ENCODE measurements around the gene ARHGAP42.
"Not testable (repeated sequence)": the region's sequence is repeated elsewhere in the genome, so short reads cannot be mapped to it uniquely, and the experiment has no call there.

The ARHGAP42 gene

GRCh38 chr11:100687054-100687629 is at the start of gene ARHGAP42:
Gene ARHGAP42 (plus strand): TSS chr11:100687288. CDS start chr11:100687679, 391 bp downstream.
- DNase-seq: no peak

GRCh38 chr11:100637706-100638105 is 49.4 kb upstream of the ARHGAP42 start:
- no peak for DNase-seq

GRCh38 chr11:100638648-100639047 is 48.4 kb upstream of the ARHGAP42 start:
- DNase-seq: no peak

- peak; percentile 15 for DNase-seq
These were observed 47.9 kb upstream of the ARHGAP42 start for GRCh38 chr11:100639140-100639539.

GRCh38 chr11:100640071-100640470 is 47.0 kb upstream of the ARHGAP42 start:
- DNase-seq: no peak

DNA sequence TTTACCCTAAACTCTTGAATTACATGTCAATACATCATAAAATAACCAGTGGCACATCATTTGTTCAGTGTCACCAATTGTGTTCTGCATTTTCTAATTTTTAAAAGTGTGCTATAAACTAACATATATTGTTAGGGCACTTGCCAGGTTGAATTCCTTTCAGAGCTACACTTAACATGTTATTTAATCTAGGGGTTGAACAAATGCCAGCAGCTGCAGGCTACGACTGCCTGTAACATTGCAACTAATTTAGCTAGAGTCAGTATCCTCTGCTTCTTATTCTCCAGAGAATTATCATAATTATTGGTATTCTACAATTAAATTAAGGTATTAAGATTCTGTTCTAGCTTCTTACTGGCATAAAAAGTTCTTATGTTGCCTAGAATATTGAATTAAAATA is 46.4 kb upstream of the ARHGAP42 start:
- no peak for DNase-seq

GRCh38 chr11:100641456-100641855 is 45.6 kb upstream of the ARHGAP42 start:
- DNase-seq: no peak

- no peak for DNase-seq
These were observed 40.5 kb upstream of the ARHGAP42 start for GRCh38 chr11:100646545-100646944.

DNA sequence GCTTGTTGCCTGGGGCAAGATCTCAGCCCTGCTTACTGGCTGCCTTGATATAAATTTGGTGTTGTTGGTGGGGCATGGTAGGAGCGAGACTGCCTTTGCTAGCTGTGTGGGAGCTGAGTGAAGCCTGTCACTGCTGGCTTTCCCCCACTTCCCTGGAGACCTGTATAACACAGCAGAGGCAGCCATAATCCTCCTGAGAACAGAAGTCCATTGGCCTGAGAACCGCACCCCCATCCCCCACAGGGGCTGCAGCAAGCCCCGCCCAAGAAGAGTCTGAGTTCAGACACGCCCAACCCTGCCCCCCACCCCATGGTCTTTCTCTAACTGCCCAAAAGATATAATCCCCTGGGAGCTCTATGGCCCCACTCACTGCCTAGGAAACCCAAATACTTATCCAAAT is 39.2 kb upstream of the ARHGAP42 start:
- DNase-seq: no peak

GRCh38 chr11:100663583-100663982 is 23.5 kb upstream of the ARHGAP42 start:
- no peak for DNase-seq

DNA sequence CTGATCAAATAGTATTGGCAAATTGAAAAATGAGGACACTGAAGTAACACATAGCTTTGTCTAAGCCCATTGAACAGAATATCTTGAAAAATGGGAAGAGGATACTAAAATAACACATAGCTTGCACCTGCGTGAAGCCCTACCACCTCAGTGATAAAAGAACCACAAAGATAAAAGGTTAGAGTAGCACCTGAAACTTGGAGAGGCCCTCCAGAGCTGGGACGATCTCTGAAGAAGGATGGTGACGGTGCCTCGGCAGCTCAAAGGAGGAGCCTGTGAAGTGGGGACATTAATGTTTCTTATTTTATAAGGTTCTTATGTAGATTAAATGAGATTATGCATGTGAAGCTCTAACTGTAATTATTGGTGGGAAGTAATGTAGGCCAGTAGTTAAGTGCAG is 23.1 kb upstream of the ARHGAP42 start:
- DNase-seq: no peak

GRCh38 chr11:100666816-100667215 is 20.3 kb upstream of the ARHGAP42 start:
- not testable (repeated sequence) for DNase-seq

DNA sequence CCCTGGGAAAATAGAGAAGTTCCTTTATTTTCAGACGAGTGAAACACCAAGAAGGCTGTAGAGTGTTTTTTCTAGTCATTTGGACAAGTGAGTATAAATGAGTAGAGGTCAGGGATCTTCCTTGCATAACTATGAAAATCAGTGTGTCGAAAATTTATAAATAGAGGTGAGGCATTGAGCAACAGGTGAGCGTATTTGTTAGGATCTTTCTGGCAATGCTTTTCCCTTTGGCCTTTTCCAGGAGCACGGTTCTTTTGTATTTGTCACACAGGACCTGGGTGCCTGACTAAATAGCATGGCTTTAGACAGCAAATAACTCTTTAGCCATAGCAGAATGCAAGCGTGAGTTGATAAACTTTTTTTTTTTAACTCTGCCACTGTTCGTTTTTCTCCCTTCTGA is 19.6 kb upstream of the ARHGAP42 start:
- DNase-seq: no peak

GRCh38 chr11:100670140-100670539 is 16.9 kb upstream of the ARHGAP42 start:
- no peak for DNase-seq

DNA sequence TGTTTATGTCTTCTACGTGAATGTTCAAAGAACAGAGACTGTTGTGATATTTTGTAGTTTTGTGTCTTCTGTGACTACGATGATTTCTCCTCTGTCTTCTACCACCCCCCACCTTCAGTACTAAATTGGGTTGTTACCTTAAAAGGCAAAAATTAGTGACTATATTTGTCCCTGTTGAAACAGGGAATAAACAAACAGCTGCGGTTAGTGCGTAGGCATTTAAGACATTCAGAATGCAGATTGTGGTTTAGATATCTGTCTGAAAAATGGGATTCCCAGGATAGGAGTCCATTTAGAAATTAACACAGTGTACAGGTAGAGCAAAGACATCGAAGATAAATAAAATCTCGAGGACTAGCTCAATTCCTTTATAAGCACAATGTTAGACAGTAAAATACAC is 15.6 kb upstream of the ARHGAP42 start:
- DNase-seq: no peak

DNA sequence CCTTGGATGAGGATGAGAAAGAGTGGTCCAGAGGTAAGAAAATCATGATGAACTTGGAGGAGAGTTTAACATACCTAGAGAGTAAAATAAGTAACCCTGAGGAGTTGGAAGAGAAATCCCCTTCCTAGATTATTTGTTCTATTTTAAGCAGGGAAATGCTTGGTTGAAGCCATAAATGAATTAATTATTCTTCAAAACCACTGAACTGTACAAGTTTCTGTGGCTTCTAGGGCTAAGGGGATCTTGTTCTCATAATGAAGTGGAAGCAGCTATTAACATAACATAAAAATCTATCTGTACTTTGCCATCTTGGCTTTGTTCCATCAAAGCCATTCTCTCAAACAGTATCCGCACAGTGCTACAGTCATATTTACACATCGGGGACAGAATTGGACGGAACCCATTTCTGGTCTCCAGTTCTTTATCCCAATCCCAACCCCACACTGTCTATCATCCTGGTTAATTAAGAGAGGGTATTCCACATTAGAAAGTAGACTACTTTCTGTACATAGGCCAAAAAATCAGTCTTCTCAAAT is 14.5 kb upstream of the ARHGAP42 start:
- no peak for DNase-seq

DNA sequence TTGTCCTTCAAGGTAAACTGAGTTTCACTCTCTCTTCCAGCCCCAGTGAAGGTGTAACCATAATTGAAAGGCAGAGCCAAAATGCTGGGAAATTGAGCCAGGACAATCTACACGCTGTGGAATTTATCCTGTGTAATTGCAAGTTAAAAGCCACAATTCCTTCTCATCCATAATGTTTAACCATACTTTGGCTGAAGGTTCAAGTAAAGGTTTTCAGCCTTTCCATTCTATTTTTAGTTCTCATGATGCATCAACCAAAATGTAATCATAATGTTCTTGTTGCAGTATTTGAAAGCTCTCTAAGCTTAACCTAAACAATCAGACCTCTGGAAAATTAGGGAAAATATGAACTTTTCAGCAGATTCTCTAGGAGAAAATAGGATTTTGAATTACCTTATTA is 14.0 kb upstream of the ARHGAP42 start:
- DNase-seq: no peak

- no peak for DNase-seq
These were observed 12.9 kb upstream of the ARHGAP42 start for GRCh38 chr11:100674212-100674611.

DNA sequence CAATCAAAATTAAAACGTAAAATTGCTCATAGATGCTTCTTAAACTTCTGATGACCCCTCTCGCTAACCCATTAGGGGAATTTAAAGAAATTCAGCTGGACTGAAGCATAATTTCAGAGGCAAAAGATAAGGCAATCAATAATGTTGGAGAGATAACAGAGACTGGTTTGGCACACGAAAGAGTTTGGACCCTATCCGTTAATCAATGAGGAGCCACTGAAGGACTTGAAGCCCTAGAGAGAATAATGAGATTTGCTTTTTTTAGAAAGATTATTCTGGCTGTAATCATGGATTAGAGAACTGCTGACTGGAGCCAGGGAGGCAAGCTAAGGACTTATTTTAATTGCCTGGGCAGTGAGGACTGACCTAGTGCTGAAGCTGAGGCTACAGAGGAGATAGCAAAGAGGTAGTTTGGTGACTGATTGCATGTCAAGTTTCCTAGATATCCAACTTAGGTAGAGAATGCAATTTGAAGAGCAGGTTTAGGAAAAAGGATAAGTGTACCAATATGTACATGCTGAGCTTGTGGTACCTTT is 11.9 kb upstream of the ARHGAP42 start:
- DNase-seq: no peak

GRCh38 chr11:100676901-100677300 is 10.2 kb upstream of the ARHGAP42 start:
- no peak for DNase-seq

DNA sequence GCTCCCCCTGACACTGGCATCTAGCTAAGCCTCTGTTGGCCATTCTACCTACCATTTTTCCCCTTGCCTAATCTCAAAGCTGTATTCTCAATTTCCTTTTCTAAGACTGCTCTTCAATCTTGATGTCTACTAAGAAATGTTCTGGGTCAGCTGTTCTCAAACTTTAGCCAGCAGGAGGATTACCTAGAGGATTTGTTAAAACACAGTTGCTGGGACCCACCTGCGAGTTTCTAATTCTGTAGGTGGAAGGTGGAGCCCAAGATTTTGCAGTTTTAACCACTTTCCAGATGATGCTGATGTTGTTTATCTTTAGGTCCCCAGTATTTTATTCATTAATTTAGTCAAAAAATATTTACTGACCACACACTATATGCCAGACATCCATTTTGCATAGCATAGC is 9.3 kb upstream of the ARHGAP42 start:
- no peak for DNase-seq

GRCh38 chr11:100680070-100680469 is 7.0 kb upstream of the ARHGAP42 start:
- DNase-seq: no peak

GRCh38 chr11:100681064-100681502 is 6.0 kb upstream of the ARHGAP42 start:
- no peak for DNase-seq

DNA sequence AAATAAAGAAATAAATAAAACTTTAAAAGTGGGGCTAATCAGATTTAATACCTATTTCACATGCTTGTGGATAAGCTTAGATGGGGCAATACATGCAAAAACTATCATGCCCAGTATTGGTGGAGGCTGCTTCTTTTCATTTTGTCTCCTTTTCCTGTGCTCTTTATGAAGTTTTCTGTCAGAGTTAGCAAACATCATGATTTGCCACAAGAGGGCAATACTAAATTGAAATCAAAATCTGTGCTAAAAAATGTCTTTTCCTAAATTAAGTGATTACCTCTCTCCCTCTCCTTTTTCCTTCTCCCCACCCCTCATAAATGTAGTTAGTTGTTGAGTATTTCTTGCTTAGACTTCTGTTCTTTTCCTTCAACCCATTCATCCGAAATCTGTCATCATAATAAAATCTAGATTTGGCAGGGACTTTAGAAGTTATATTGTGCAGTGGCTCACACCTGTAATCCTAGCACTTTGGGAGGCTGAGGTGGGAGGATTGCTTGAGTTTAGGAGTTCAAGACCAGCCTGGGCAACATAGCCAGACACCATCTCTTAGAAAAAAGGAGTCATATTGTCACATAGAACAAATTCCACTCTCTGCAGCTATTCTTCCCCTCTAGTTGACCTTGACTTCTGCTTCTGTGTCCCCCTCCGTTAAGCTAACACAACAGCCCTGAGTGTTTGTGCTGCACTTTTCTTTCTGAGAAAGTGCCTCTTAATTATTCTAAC is 4.7 kb upstream of the ARHGAP42 start:
- DNase-seq: peak; percentile 17
